GM12801 (cell line): ENCODE data around the gene BANF2.

Experiments used
- TF ChIP-seq, protein P1 (sequence below): IDR thresholded peaks from one replicate; pipeline ENCODE4 v1.5.1; 2011; ENCODE audit warnings: control low read depth; ENCODE audit not compliant: insufficient read length; ENCODE audit errors: extremely low read depth

Gene BANF2

DNA sequence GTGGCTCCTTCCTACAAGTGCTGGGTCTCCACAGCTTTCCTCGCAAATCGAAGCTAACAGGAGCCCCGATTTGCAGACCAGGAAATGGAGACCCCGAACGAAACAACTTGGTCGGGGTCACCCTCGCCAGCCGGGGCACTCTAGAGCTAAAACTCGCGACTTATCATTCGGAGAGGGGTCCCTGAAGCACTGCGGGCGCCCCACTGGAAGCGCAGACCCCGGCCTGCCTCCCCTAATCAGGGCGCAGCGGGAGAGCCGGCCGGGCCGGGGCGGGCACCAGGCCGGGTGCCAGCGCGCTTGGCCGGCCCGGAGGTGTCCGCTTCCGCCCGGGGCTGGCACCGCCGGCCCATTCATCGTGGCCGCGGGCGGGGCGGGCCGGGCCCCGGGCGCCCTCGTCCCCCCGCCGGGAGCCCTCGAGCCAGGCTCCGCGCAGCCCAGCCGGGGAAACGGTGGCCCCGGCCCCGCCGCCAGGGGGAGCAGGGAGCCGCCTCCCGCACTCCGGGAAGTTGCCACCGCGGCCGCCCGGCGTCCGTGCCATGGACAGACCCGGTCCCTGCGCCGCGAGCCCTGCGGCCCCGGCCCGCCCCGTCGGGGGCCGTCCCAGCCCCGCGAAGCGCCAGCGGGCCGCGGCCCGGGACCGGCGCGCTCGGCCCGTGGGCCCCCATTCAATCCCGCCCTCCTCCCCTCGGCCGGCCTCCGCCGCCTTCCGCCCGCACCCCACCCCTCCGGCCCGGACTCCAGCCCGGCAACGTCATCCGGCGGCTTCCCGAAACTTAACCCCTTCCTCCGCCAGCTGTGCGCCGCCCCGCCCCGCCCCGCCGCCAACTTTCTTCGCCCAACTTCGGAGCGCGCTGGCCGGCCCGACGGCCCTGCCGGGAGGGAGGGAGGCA is 18.7 kb upstream of the BANF2 start:
- TF ChIP-seq, protein P1, sequence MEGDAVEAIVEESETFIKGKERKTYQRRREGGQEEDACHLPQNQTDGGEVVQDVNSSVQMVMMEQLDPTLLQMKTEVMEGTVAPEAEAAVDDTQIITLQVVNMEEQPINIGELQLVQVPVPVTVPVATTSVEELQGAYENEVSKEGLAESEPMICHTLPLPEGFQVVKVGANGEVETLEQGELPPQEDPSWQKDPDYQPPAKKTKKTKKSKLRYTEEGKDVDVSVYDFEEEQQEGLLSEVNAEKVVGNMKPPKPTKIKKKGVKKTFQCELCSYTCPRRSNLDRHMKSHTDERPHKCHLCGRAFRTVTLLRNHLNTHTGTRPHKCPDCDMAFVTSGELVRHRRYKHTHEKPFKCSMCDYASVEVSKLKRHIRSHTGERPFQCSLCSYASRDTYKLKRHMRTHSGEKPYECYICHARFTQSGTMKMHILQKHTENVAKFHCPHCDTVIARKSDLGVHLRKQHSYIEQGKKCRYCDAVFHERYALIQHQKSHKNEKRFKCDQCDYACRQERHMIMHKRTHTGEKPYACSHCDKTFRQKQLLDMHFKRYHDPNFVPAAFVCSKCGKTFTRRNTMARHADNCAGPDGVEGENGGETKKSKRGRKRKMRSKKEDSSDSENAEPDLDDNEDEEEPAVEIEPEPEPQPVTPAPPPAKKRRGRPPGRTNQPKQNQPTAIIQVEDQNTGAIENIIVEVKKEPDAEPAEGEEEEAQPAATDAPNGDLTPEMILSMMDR: no peak

DNA sequence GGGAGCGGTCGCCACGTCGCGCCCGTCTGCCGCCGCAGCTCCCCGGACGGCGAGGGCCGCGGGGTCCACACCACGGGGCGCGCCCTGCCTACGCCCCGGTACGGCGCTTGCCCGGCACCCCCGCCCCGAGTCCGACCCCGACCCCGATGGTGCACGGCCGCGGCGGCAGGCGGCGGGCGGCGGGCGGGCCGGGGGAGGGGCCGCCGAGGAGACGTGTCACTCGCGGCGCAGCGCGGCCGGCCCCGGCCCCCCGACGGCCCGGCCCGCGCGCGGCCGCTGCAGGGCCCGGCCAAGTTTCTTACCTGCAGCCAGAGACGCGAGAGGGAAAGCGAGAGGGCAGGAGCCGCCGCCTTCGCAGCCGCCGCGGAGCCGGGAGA is 18.1 kb upstream of the BANF2 start:
- TF ChIP-seq, protein P1: no peak

DNA sequence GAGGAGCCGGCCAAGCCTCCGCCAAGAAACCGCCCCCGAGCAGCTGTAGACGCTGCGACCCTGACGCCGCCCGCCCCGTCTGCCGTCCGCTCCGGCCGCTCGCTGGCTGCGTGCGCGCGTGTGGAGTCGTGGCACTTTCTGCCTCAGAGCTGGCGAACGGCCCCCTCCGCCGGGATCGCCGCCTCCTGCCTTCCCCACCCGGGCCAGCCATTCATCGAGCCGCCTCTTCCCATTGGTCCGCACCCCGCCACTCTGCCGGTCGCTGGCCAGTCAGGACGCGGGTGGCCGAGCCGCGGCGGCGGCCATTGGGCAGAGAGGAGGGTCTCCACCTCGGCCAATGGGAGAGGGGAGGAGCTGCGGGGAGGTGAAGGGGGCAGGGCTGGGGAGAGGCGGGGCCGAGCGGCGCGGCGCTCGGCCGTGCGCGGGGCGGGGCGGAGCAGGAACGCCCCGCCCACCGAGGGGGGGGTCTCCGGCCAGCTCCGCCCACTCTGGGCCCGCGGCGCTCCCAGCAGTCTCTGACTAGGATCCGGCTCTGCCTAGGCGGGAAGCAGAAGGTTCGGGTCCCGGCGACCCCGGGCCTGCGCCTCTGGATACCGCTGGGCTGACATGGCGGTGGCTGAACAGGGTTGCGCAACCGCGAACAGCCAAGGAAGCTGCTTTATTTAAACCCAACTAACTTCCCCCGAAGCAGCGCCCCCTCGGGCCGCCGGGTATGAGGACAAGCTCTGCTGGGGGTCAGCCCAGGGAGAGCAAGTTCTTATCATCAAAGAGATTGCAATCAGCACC is 17.5 kb upstream of the BANF2 start, which contains the start of gene RRBP1:
Gene RRBP1 (minus strand): TSS at position 140 of the 786 bp plus-strand sequence. CDS start 21,735 bp downstream, outside the sequence.
- TF ChIP-seq, protein P1: no peak

DNA sequence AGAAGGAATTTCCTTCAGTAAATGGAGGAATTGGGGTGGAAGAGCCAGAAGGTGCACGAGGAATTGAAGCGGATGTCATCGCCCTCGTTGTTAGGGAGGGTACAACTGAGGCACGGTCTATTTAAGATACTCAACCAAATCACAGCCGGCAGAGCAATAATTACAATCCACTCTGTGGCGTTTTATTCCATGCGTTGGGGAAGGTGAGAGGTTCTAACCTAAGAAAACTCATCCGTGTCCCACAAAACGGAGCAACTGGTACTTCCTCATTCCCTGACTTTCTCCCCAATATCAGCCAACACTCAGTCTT is 16.9 kb upstream of the BANF2 start:
- TF ChIP-seq, protein P1: no peak

DNA sequence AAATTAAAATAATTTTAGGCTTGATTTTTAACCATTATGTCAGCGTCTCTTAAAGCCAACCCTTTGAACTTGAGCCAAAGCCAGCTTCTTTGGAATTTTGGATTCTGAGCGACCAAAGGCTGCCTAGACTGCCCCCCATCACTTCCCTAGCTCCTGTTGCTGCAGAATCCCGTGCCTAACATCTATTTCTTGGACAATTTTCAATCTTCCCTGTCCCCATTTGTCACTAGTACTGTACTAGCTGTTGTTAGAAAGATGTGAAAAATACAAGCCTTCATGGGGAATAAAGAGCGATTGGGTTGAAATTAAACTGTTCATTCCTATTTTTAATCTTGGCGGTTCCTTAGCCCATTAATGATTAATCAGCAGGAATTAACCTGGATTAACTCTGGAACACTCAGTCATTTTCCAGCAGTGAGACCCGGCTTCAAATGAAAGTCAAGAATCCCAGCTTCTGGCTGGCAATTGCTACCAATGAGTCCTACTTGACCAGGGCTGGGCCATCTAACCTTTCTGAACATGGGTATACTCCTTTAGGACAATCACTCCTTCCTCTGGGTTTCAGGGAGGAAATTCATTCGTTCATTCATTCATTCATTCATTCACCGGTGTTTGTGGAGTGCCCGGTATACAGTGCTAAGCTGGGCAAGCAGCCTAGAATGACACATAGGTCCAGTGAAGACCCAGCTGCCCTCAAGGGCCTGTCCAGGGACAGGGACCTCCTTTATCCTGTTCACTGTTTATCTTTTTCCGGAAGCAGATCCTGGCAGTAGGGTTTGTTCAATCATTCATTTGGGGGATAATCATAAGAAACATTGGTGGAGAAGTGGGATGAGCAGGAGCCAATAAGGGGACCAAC is 16.3 kb upstream of the BANF2 start:
- TF ChIP-seq, protein P1: no peak

DNA sequence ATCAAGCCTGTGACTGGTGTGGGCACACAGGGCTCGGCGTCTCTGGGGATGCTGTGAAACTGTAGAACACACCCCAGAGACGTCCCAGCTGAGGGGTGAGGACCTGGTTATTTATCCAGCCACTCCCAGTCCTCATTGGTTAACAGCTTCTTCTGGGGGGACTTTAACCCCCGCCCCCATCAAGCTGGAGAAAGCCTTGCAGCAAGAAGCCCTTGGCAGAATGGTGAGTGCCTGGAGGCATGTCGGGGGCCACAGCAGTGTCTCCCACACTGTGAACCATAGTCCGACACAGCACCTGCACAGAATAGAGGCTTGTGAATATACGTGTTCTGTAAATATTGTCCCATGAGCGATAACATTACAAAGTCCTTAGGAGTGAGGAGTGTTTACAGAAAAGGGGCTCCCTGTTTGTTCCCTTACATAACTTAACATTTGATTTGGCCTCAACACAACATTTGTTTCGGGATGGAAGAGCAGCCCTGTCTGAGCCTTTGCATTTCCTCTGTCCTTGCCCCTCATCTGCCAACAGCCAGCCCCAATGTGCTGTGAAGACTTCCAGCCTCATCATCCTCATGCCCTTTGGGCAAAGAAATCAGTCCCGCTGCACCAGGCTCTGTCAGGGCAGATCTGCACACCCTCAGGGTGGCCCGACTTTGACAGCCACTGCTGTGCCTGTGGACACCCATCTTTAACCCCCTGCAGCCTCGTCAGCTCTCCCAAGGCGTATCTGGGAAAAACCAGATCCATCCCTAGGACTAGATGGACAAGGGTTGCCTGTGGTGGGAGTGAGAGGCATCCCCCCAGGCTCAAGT is 15.5 kb upstream of the BANF2 start:
- TF ChIP-seq, protein P1: no peak
